HL-60/S4 treated with retinoic acid at 250 ng/mL for 4 days and 3 days (cell line): ENCODE measurements around the gene SFPQ.
"Not testable (repeated sequence)": the region's sequence is repeated elsewhere in the genome, so short reads cannot be mapped to it uniquely, and the experiment has no call there.

Experiments
- in situ Hi-C: fragments of 300-500 bp; cut with MboI; formaldehyde crosslinking; loops from 2 replicates; pipeline ENCODE4 v1.7.0; 2022; ENCODE audit warnings: low sequenced_read_pairs

The SFPQ gene

DNA sequence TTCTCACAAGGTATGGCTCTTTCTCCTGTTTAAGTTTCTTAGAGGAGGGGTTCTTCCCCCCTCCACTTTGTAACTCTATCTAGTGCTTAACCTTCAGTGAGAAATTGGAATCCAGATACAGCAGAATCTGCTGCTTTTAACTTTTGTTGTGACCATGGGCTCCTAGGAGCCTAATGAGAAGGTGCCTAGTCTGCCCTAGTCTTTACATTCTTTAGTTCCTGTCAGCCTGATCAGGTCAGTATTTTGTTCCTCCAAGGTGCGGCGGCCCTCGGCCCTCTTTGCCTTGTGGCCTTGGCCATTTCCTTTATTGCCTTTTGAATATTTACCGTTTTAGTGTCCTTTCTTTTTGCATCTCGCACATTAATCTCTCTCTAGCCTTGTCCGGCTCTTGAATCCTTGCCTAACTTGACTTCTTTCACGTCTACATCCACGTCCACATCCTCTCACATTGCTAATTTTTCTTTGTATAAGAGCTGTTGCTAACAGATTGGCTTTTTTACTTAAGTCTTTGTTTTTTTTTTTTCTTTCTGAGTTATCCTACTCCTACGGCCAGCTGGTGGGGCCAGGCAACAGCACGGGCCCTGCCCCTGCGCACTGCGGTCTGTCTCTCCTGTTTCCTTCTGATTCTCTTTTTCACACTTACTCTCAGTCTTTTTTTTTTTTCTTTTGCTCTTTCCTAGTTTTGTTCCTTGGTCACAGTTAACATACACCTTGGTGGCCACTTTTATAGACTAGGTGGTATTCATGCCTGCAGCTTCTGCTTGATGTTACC is 49.0 kb downstream of the SFPQ start:
- in situ Hi-C loops = no loop called here

DNA sequence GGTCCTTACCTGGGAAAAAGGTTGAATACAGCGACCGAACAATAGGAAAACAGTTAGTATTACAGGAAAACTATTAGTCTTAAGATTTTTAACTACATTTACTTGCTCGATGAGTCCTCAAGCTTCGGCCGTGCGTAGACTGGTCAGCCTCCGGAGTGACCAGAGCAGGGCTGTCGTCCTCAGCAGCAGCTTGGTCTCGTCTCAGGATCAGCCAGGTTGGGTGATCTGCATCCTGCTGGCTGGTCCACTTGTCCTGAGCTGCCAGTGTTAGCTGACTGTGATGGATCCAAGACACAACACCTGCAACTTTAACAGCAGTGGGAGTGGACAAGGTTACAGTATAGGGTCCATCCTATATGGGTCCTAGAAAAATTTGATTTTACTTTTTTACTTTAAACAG is 50.2 kb downstream of the SFPQ start:
- in situ Hi-C loops = not testable (repeated sequence)

DNA sequence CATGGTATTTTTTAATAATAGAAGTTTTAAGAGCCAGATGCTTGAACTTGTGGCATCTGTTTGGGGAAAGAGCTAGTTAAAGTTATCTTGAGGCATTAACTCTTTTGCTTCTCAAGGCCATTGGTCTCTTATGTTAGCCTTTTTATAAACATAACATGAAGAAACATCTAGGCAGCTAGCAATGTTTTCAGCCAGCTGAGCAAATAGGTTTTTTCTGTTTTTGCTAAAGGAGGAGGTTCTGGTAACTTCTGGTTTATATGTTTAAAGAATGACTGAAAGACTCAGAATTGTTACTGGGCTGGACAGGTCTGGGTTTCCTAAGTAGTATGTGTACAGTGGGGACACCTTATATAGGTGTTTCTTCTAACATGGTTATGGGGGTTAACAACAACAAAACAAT is 50.7 kb downstream of the SFPQ start:
- in situ Hi-C loops = not testable (repeated sequence)

DNA sequence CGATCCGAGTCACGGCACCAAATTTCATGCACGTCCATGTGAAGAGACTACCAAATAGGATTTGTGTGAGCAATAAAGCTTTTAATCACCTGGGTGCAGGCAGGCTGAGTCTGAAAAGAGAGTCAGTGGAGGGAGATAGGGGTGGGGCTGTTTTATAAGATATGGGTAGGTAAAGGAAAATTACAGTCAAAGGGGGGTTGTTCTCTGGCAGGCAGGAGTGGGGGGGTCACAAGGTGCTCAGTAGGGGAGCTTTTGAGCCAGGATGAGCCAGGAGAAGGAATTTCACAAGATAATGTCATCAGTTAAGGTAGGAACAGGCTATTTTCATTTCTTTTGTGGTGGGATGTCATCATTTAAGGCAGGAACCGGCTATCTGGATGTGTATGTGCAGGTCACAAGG is 55.4 kb downstream of the SFPQ start:
- in situ Hi-C loops = not testable (repeated sequence)

DNA sequence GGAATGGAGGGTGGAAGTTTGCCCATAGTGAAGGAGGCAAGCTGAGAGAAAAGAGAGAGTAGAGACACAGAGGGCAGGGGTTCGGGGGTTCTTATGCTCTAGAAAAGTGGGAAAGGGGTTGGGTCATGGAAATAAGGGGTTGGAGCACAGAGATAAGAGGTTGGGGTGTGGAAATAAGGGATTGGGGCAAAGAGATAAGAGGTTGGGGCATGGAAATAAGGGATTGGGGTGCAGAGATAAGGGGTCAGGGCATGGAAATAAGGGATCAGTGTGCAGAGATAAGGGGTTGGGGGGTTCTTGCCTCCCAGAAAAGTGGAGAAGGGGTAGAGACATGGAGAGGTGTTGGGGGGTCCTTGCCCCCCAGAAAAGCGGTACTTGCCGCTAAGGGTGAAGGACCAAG is 56.2 kb downstream of the SFPQ start:
- in situ Hi-C loops = no loop called here
